ENCODE measurements around the gene TLR2. TPM values are rescaled to one million over a fixed set of nuclear protein-coding genes. Genes with fewer than 3 reads are reported as not detected.

Gene TLR2
- total RNA-seq, 1 experiment from 2014 or later: 0.28 TPM

GRCh38 chr4:153638011-153638410, 46.1 kb upstream of the TLR2 start:
- Histone ChIP-seq H3K9me3 (ENCODE audit: control insufficient read depth, insufficient read depth, low read depth, low read length) (no peaks in the 10 kb centered on the region), H3K27me3 (ENCODE audit: control insufficient read depth, insufficient read depth, low read length) (no peaks in the 10 kb centered on the region), H3K4me1 (ENCODE audit: control insufficient read depth, insufficient read depth, low read length) (no peaks in the 10 kb centered on the region), H3K27ac (ENCODE audit: low read length) (no peak overlapping the region), H3K4me3 (ENCODE audit: low read depth in 2 of 2, low read length in 2 of 2) (no peak overlapping the region), H3K36me3 (ENCODE audit: control insufficient read depth, insufficient read depth, low read length) (no peaks in the 10 kb centered on the region)
- intact Hi-C loops (cut with micrococcal nuclease; ENCODE audit: unreplicated experiment) (no loop called here), in situ Hi-C loops (cut with HindIII; ENCODE audit: low pct_unique_long_range_greater_than_20kb, low sequenced_read_pairs) (no loop called here)
- CTCF ChIA-PET: no interaction called here
- no peak for TF ChIP-seq SIN3A (IDR thresholded peaks at IDR 0.05; ENCODE audit: borderline replicate concordance, insufficient read depth, low read depth, low read length)
- TF ChIP-seq CTCF (IDR thresholded peaks at IDR 0.05): no peak
- TF ChIP-seq TCF7L2 (IDR thresholded peaks at IDR 0.05; ENCODE audit: low read depth, low read length): no peak
- TF ChIP-seq REST (IDR thresholded peaks at IDR 0.05; ENCODE audit: insufficient read depth in 1 of 2, low read depth in 2 of 2, low read length in 1 of 2): no peak
- TF ChIP-seq POLR2AphosphoS5 (IDR thresholded peaks at IDR 0.05; ENCODE audit: low read depth, low read length): no peak
- DNase-seq (ENCODE audit: low read depth, low spot score): no peak
- BruUV-seq (replicated peaks): no TSS peak
- POLR2A ChIA-PET: no interaction called here
- ATAC-seq: no peak

- POLR2A ChIA-PET: no interaction called here
- H3K27me3 ChIP-seq (ENCODE audit: control insufficient read depth, insufficient read depth, low read length): no peaks in the 10 kb centered on the region
- intact Hi-C loops (cut with micrococcal nuclease; ENCODE audit: unreplicated experiment): no loop called here
- DNase-seq (ENCODE audit: low read depth, low spot score): no peak
- CTCF ChIA-PET: interaction anchor here (0.5 kb wide), 1 partner anchor 194 kb away, joined by 3 read pairs; no protein-coding TSS in a partner anchor
- no TSS peak for BruUV-seq (replicated peaks)
- H3K9me3 ChIP-seq (ENCODE audit: control insufficient read depth, insufficient read depth, low read depth, low read length): no peaks in the 10 kb centered on the region
- TF ChIP-seq POLR2AphosphoS5 (IDR thresholded peaks at IDR 0.05; ENCODE audit: low read depth, low read length) (no peak), CTCF (IDR thresholded peaks at IDR 0.05) (no peak), REST (IDR thresholded peaks at IDR 0.05; ENCODE audit: insufficient read depth in 1 of 2, low read depth in 2 of 2, low read length in 1 of 2) (no peak), SIN3A (IDR thresholded peaks at IDR 0.05; ENCODE audit: borderline replicate concordance, insufficient read depth, low read depth, low read length) (no peak), TCF7L2 (IDR thresholded peaks at IDR 0.05; ENCODE audit: low read depth, low read length) (no peak)
- no peaks in the 10 kb centered on the region for H3K36me3 ChIP-seq (ENCODE audit: control insufficient read depth, insufficient read depth, low read length)
- H3K4me3 ChIP-seq (ENCODE audit: low read depth in 2 of 2, low read length in 2 of 2): no peak overlapping the region
- no peak overlapping the region for H3K27ac ChIP-seq (ENCODE audit: low read length)
- in situ Hi-C loops (cut with HindIII; ENCODE audit: low pct_unique_long_range_greater_than_20kb, low sequenced_read_pairs): no loop called here
- ATAC-seq: no peak
- H3K4me1 ChIP-seq (ENCODE audit: control insufficient read depth, insufficient read depth, low read length): no peaks in the 10 kb centered on the region
Observed at GRCh38 chr4:153638999-153639398, 45.1 kb upstream of the TLR2 start.
